ENCODE measurements around the gene SBNO2.

The SBNO2 gene

DNA sequence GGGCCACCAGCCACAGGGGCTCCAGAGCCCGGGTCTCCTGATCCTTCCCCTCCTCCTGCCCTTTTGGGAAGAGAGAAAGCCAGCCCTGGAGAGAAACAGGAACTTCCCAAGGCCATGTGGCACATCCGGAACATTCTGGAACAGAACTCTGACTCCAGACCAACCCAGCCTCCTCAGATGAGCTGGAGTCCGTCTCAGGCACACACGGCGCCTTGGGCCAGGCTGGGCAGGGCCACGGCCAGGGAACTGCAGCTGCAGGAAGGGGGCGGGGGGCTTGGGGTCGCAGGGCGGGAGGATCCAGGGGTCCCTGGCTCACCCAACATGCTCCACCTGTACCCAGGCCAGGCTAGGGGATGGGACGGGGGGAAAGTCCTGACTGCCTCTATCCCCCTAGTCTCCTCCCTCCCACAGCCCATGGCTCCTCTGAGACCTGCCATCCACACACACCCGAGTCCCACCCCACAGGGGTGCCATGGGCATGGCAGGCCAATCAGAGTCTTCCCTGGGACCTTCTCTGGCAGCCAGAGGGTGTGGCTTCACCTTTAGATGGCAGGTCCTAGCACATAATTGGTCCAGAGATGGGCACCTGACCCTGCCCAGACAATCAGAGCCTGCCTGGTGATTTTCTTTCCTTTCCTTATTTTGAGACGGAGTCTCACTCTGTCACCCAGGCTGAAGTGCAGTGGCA is 22.9 kb downstream of the SBNO2 start:
- TF ChIP-seq, protein P1, sequence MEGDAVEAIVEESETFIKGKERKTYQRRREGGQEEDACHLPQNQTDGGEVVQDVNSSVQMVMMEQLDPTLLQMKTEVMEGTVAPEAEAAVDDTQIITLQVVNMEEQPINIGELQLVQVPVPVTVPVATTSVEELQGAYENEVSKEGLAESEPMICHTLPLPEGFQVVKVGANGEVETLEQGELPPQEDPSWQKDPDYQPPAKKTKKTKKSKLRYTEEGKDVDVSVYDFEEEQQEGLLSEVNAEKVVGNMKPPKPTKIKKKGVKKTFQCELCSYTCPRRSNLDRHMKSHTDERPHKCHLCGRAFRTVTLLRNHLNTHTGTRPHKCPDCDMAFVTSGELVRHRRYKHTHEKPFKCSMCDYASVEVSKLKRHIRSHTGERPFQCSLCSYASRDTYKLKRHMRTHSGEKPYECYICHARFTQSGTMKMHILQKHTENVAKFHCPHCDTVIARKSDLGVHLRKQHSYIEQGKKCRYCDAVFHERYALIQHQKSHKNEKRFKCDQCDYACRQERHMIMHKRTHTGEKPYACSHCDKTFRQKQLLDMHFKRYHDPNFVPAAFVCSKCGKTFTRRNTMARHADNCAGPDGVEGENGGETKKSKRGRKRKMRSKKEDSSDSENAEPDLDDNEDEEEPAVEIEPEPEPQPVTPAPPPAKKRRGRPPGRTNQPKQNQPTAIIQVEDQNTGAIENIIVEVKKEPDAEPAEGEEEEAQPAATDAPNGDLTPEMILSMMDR (conservative IDR thresholded peaks at IDR 0.05; ENCODE audit: low read length), result no peak
- TF ChIP-seq EZH2phosphoT487 (IDR thresholded peaks at IDR 0.05; ENCODE audit: borderline replicate concordance), result no peak
- Histone ChIP-seq H3K9me2 (replicated peaks; ENCODE audit: low read depth, low read length) (no peaks in the 10 kb centered on the region), H4K20me1 (ENCODE audit: insufficient read depth, low read length, poor library complexity, severe bottlenecking) (peaks cover 4% of the 10 kb centered on the region), H3K79me2 (ENCODE audit: insufficient read depth, low read length) (0 out of 2 replicates have a peak, but pooled peaks cover 2% of the 10 kb centered on the region), H3K36me3 (ENCODE audit: insufficient read depth, low read length) (peaks cover 19% of the 10 kb centered on the region; the same call in 1 of the 2 replicates), H3K4me1 (ENCODE audit: insufficient read depth, low read length, poor library complexity, severe bottlenecking) (no peaks in the 10 kb centered on the region), H3K4me3 (ENCODE audit: low read length, poor library complexity, severe bottlenecking) (no peak overlapping the region), H3F3A (ENCODE audit: low read depth) (no peaks in the 10 kb centered on the region), H3K4me2 (ENCODE audit: low read depth, low read length, poor library complexity, severe bottlenecking) (no peak overlapping the region), H3K9ac (ENCODE audit: low read depth, low read length, poor library complexity, severe bottlenecking) (no peak overlapping the region), H3K27me3 (ENCODE audit: insufficient read depth, low read length, poor library complexity, severe bottlenecking) (no peaks in the 10 kb centered on the region), H3K9me3 (ENCODE audit: insufficient read depth, low read depth, low read length) (no peaks in the 10 kb centered on the region), H2AFZ (ENCODE audit: low read length) (no peak overlapping the region)

DNA sequence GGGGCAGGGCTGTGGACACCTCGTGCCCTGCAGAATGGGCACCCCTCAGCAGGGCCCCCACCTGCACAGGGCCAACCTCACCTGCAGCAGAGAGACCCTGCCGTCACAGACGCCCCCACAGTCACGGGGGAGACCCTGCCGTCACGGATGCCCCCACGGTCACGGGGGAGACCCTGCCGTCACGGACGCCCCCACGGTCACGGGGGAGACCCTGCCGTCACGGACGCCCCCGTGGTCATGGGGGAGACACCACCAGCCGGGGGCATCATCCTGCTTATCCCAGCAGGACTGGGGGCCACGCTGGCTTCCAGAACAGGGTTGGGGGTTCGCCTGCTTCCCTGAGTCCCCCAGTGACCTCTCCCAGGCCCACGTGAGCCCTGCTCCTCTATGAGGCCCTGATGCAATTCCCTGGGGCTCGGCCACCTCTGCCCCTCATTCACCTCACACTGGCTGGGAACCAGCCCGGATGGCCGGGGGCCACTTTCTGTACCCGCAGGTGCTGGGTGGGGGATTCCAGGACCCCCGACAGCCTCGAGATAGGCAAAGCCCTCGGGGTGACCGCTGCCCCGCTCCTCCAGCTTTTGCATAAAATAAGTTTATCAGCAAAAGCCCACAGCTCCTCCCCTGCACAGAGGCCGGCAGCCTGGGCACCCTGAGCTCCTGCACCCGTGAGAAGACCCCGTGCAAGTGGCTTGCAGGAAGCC is 23.6 kb downstream of the SBNO2 start:
- peaks cover 4% of the 10 kb centered on the region for H4K20me1 ChIP-seq (ENCODE audit: insufficient read depth, low read length, poor library complexity, severe bottlenecking)
- H3F3A ChIP-seq (ENCODE audit: low read depth), result no peaks in the 10 kb centered on the region
- no peaks in the 10 kb centered on the region for H3K27me3 ChIP-seq (ENCODE audit: insufficient read depth, low read length, poor library complexity, severe bottlenecking)
- H3K4me2 ChIP-seq (ENCODE audit: low read depth, low read length, poor library complexity, severe bottlenecking), result no peak overlapping the region
- no peak overlapping the region for H3K4me3 ChIP-seq (ENCODE audit: low read length, poor library complexity, severe bottlenecking)
- no peaks in the 10 kb centered on the region for H3K9me3 ChIP-seq (ENCODE audit: insufficient read depth, low read depth, low read length)
- no peak overlapping the region for H2AFZ ChIP-seq (ENCODE audit: low read length)
- no peak overlapping the region for H3K9ac ChIP-seq (ENCODE audit: low read depth, low read length, poor library complexity, severe bottlenecking)
- H3K9me2 ChIP-seq (replicated peaks; ENCODE audit: low read depth, low read length), result no peaks in the 10 kb centered on the region
- peaks cover 19% of the 10 kb centered on the region; the same call in 1 of the 2 replicates for H3K36me3 ChIP-seq (ENCODE audit: insufficient read depth, low read length)
- H3K4me1 ChIP-seq (ENCODE audit: insufficient read depth, low read length, poor library complexity, severe bottlenecking), result no peaks in the 10 kb centered on the region
- TF ChIP-seq EZH2phosphoT487 (IDR thresholded peaks at IDR 0.05; ENCODE audit: borderline replicate concordance), result no peak
- TF ChIP-seq, protein P1 (conservative IDR thresholded peaks at IDR 0.05; ENCODE audit: low read length), result no peak
- 0 out of 2 replicates have a peak, but pooled peaks cover 2% of the 10 kb centered on the region for H3K79me2 ChIP-seq (ENCODE audit: insufficient read depth, low read length)

DNA sequence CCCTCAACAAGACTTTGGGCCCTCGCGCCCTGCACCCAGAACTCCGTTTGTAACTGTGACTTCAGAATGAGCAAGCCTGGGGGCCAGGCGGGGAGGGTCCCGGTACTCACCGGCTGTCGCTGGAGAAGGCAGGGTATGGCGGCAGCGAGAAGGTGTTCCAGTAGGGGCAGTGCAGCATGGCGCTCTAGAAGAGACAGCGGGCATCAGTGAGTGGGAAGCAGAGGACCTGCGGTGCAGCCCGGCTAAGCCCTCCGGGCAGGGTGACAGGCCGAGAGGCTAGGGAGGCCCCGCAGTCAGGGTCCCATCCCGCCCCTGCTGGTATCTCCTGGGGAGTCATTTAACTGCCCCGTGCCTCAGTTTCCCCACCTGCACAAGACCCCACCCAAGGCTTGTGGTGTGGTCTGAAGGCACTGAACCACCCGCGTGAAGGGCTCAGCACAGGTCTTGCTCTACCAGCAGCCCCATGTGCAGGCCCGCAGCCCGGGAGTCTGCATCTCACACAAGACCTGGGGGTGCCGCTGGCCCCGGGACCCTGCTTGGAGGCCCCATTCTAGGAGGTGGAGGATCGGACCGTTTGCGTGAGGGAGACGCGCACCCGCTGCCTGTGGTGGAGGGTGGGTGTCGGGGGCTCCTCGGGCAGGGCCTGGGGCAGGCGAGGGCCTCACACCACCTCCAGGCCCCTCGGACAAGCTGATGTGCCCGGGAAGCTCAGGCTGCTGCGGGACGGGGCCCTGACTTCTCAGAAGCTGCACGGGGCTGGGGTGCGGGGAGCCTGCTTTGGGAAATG is 24.6 kb downstream of the SBNO2 start:
- Histone ChIP-seq H3K27me3 (ENCODE audit: insufficient read depth, low read length, poor library complexity, severe bottlenecking) (no peaks in the 10 kb centered on the region), H3F3A (ENCODE audit: low read depth) (no peaks in the 10 kb centered on the region), H3K4me1 (ENCODE audit: insufficient read depth, low read length, poor library complexity, severe bottlenecking) (no peaks in the 10 kb centered on the region), H4K20me1 (ENCODE audit: insufficient read depth, low read length, poor library complexity, severe bottlenecking) (no peaks in the 10 kb centered on the region), H3K4me2 (ENCODE audit: low read depth, low read length, poor library complexity, severe bottlenecking) (no peak overlapping the region), H3K4me3 (ENCODE audit: low read length, poor library complexity, severe bottlenecking) (no peak overlapping the region), H3K36me3 (ENCODE audit: insufficient read depth, low read length) (peaks cover 19% of the 10 kb centered on the region; the same call in 1 of the 2 replicates), H2AFZ (ENCODE audit: low read length) (no peak overlapping the region), H3K79me2 (ENCODE audit: insufficient read depth, low read length) (no peaks in the 10 kb centered on the region), H3K9ac (ENCODE audit: low read depth, low read length, poor library complexity, severe bottlenecking) (no peak overlapping the region), H3K9me3 (ENCODE audit: insufficient read depth, low read depth, low read length) (no peaks in the 10 kb centered on the region), H3K9me2 (replicated peaks; ENCODE audit: low read depth, low read length) (no peaks in the 10 kb centered on the region)
- TF ChIP-seq EZH2phosphoT487 (IDR thresholded peaks at IDR 0.05; ENCODE audit: borderline replicate concordance), result no peak
- TF ChIP-seq, protein P1 (conservative IDR thresholded peaks at IDR 0.05; ENCODE audit: low read length), result no peak

All from Loucy (cell line).